Ovary (tissue), 9 donors: ENCODE data around the gene PRR18. TPM values are rescaled to one million over a fixed set of nuclear protein-coding genes. Genes with fewer than 3 reads are reported as not detected.

ENCODE experiments used
- DNase-seq, 5 donors: peaks; one replicate each; pipeline ENCODE4 v3.0.0-alpha.2; 2019 to 2020
- H3K27ac ChIP-seq, 2 donors: fragments of 200-600 bp; one replicate each; pipeline versions ENCODE4 v1.5.1 to v1.8.0; 2019 to 2022
- H3K27me3 ChIP-seq: fragments of 200-600 bp; one replicate; pipeline ENCODE4 v1.8.0; 2022
- H3K36me3 ChIP-seq: fragments of 200-600 bp; sonication (generic); one replicate; pipeline ENCODE4 v1.5.1; 2019
- H3K4me1 ChIP-seq: one replicate; pipeline ENCODE4 v1.8.1; 2013; ENCODE audit warnings: mild to moderate bottlenecking, moderate library complexity; ENCODE audit not compliant: insufficient read depth
- H3K4me3 ChIP-seq: fragments of 200-600 bp; sonication (generic); one replicate; pipeline ENCODE4 v1.5.1; 2017
- H3K9me3 ChIP-seq, 2 donors: fragments of 200-600 bp in 1 of 2; sonication (generic) in 1 of 2; one replicate each; pipeline versions ENCODE4 v1.5.1 to v1.8.1; 2013 to 2019; ENCODE audit warnings: mild to moderate bottlenecking in 1 of 2, moderate library complexity in 1 of 2
- CTCF ChIP-seq, 3 donors: fragments of 450-650 bp in 2 of 3; fragments of 200-600 bp in 1 of 3; IDR thresholded peaks; one replicate each; pipeline versions ENCODE4 v1.5.1 to v1.8.0; 2016 to 2022; ENCODE audit warnings: antibody characterized with exemption in 3 of 3, mild to moderate bottlenecking in 1 of 3
- EP300 ChIP-seq: sonication (generic); formaldehyde crosslinking; IDR thresholded peaks from one replicate; pipeline ENCODE4 v1.6.1; 2017; ENCODE audit warnings: antibody characterized with exemption
- POLR2A ChIP-seq: fragments of 450-650 bp; IDR thresholded peaks from one replicate; pipeline ENCODE4 v1.6.1; 2017; ENCODE audit warnings: antibody characterized with exemption, mild to moderate bottlenecking, moderate library complexity
- WGBS, 3 donors: extraction: QIAGEN DNeasy Blood & Tissue Kit in 1 of 3; methylation state at CpG; one replicate each; pipeline versions ENCODE4 v1.1.5 to v1.1.7; 2013 to 2017; 5-methylcytosine and 5-hydroxymethylcytosine counted together
- intact Hi-C, 4 donors: fragments of 100-400 bp; cut with DNase I; formaldehyde crosslinking; loops; one replicate each; pipeline versions ENCODE4 v1.11.0 to v1.15.1; 2022 to 2023
- polyA plus RNA-seq, 2 donors: library from polyadenylated mRNA; stranded (reverse); fragments of 200-250 nt in 1 of 2; fragments of 350-450 nt in 1 of 2; fragmentation: Illumina TruSeq in 1 of 2; extraction: RNeasy Lipid Tissue Mini Kit (QIAGEN cat#74804) in 1 of 2; gene quantifications; one replicate each; pipeline ENCODE4 v1.2.3, GENCODE V29; 2013 to 2014
- total RNA-seq, 7 donors: library from RNA; depleted of rRNA in 2 of 7; stranded (reverse); fragments of >200 nt in 2 of 7; fragmentation: NEBNext Ultra II Directional in 3 of 7; extraction: Animal tissue kit (Norgen Biotek cat#: 25700) in 3 of 7; gene quantifications; one replicate each; pipeline versions ENCODE4 v1.1.0 to v1.2.4, GENCODE V29; 2016 to 2023
- donor health status: DM: no; HTN: no; CAD: no; lungs with moderate emphysema.
- donor health status: DM: no; HTN: no; CAD: no.
- donor health status: Bipolar disorder and iron deficiency.
- donor health status: DM: yes; HTN: yes; CAD: no.
- donor health status: DM: no; HTN: no; CAD: no.
- donor health status: DM: yes; HTN: yes; CAD: no.

Gene PRR18
- total and polyA plus RNA-seq, 9 donors = 0.05 to 5.1 (median 0.25) TPM; not detected in 5

DNA sequence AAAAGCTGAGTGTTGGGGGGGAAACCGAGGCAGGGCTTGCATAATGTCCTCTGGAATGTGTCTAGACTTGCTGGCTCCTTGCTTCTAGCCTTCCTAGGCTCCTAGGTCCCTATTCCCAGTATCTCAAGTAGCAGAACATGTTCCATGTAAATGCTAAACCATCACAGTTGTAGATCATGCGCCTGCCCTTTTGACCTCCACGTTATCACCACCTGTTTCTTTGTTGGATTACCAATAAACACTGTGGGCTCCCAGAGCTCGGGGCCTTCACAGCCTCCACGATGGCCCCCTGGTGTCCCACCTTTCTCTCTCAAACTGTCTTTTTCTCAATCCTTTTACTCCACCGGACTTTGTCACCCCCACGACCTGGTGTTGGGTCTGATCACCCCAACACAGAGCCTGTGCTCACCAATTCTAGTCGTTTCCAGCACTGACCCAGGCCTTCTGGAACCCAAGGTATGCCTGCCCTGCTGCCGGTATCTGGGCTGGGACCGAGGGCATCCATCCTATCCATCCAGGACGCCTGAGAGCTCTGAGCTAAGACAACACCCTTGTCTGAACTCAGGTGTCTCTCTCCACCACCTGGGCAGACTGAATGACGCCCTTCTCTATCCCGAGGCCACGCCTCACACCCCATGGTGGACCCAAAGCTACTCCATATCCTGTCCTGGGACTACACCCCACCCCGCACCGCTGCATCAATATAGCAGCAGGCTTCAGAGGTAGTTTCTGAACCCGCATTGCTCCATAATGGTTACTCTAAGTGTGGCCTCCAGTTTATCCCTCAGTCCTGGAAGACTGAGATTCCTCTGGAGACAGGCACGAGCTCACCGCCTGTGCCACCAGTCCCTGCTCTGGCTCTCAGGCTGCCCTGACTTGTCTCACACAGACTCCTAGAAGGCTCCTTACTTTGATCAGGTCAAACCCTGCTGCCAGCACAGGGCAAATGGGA, 9.3 kb upstream of the PRR18 start:
- intact Hi-C loops = loop anchor here in 1 of 4 donors (5.0 kb wide), 1 partner anchor 835 kb away; no protein-coding TSS in a partner anchor
- H3K27me3 ChIP-seq = no peaks in the 10 kb centered on the region
- H3K4me1 ChIP-seq = no peaks in the 10 kb centered on the region
- H3K4me3 ChIP-seq = no peak overlapping the region
- TF ChIP-seq EP300 = no peak
- no peak for TF ChIP-seq POLR2A
- TF ChIP-seq CTCF (IDR thresholded peaks at IDR 0.05) = no peak
- 85 to 87% (median 86%) methylated on average over 19 of the region's 19 CpGs for WGBS, 3 donors
- H3K27ac ChIP-seq = no peak overlapping the region
- H3K9me3 ChIP-seq = no peaks in the 10 kb centered on the region
- no peaks in the 10 kb centered on the region for H3K36me3 ChIP-seq
- no peak for DNase-seq

- H3K4me3 ChIP-seq = no peak overlapping the region
- H3K36me3 ChIP-seq = no peaks in the 10 kb centered on the region
- no peaks in the 10 kb centered on the region for H3K4me1 ChIP-seq
- no peaks in the 10 kb centered on the region for H3K27me3 ChIP-seq
- no peak for DNase-seq
- H3K27ac ChIP-seq = no peak overlapping the region
- TF ChIP-seq CTCF (IDR thresholded peaks at IDR 0.05) = no peak
- no peak for TF ChIP-seq POLR2A
- no peak for TF ChIP-seq EP300
- H3K9me3 ChIP-seq = no peaks in the 10 kb centered on the region
- intact Hi-C loops = loop anchor here in 1 of 4 donors (5.0 kb wide), 1 partner anchor 837 kb away; no protein-coding TSS in a partner anchor
- 59 to 75% (median 67%) methylated on average over 11 of the region's 11 CpGs for WGBS, 3 donors
These were observed 7.2 kb upstream of the PRR18 start for GRCh38 chr6:166315436-166315835.

GRCh38 chr6:166314454-166314853, 6.3 kb upstream of the PRR18 start:
- Histone ChIP-seq H3K27me3 (no peaks in the 10 kb centered on the region), H3K9me3 (no peaks in the 10 kb centered on the region), H3K36me3 (no peaks in the 10 kb centered on the region), H3K4me3 (no peak overlapping the region), H3K4me1 (no peaks in the 10 kb centered on the region), H3K27ac (no peak overlapping the region)
- 79 to 86% (median 80%) methylated on average over 9 of the region's 9 CpGs for WGBS, 3 donors
- intact Hi-C loops = no loop called here
- TF ChIP-seq EP300 = no peak
- no peak for DNase-seq

DNA sequence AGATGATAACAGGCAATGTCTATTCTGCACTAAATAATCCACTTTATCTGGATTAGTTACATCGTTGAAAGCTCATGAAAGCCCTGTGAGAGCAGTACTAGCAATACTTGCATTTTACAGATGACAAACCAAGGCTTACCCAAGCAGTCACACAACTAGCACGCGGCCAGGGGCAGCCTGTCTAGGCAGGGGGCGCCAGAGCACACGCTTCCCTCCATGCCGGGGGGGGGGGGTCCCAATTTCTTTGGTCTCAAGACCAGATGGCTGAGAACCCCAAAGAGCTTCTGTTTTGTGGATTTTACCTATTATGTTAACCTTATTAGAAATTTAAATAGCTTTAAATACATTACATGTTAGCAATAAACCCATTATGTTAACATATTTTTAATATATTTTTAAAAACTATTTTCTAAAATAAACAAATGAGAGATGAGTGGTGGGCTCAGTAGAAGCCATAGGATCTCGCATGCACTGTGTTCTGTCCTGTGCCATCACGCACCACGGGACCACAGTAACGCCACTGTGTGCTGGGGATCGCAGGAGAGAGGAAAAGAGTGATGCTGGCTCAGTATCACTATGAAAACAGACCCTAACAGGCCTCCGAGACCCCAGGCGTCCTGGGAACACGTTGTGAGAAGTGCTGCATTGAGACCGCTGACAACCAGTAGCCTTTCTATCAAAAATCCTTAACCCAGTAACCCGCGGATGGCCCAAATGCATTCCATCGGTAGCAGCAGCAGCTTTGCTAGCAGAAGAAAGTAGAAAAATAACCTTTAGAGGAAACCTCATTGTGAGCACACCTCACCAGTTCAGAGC, 5.3 kb upstream of the PRR18 start:
- 56 to 57% (median 56%) methylated on average over 18 of the region's 18 CpGs for WGBS, 3 donors
- Histone ChIP-seq H3K27ac (no peak overlapping the region), H3K36me3 (no peaks in the 10 kb centered on the region), H3K27me3 (no peaks in the 10 kb centered on the region), H3K4me1 (no peaks in the 10 kb centered on the region), H3K9me3 (no peaks in the 10 kb centered on the region), H3K4me3 (no peak overlapping the region)
- intact Hi-C loops = no loop called here
- TF ChIP-seq CTCF (IDR thresholded peaks at IDR 0.05) (no peak), EP300 (no peak), POLR2A (no peak)
- no peak for DNase-seq
